HG02973 (cell line): ENCODE data around the gene KCNT1.
"Not testable (repeated sequence)": the region's sequence is repeated elsewhere in the genome, so short reads cannot be mapped to it uniquely, and the experiment has no call there.

ENCODE experiments used
- ATAC-seq: cut with Tn5 transposase; IDR thresholded peaks from one replicate; pipeline ENCODE4 v1.9.1; 2021; ENCODE audit warnings: moderate library complexity; ENCODE audit not compliant: unreplicated experiment

The KCNT1 gene

GRCh38 chr9:135701959-135702721 lies at the start of gene KCNT1:
TSS of gene KCNT1 (plus strand) at chr9:135702185. CDS start at chr9:135702259, 74 bp downstream.
- ATAC-seq: no peak

- ATAC-seq: no peak
These were observed 46.7 kb upstream of the KCNT1 start for GRCh38 chr9:135655317-135655716.

- no peak for ATAC-seq
These were observed 44.6 kb upstream of the KCNT1 start for GRCh38 chr9:135657416-135657815.

GRCh38 chr9:135659252-135659651 lies 42.7 kb upstream of the KCNT1 start:
- ATAC-seq: no peak

- no peak for ATAC-seq
These were observed 41.6 kb upstream of the KCNT1 start for GRCh38 chr9:135660407-135660806.

- ATAC-seq: no peak
These were observed 40.0 kb upstream of the KCNT1 start for GRCh38 chr9:135661816-135662560.

- no peak for ATAC-seq
These were observed 39.1 kb upstream of the KCNT1 start, which contains the start of gene LCN9 for GRCh38 chr9:135662758-135663450. TSS of gene LCN9 (plus strand) at chr9:135663309. CDS start at chr9:135663322, 13 bp downstream.

GRCh38 chr9:135663451-135663770 lies 38.6 kb upstream of the KCNT1 start:
- ATAC-seq: no peak

- no peak for ATAC-seq
These were observed 38.1 kb upstream of the KCNT1 start for GRCh38 chr9:135663857-135664256.

- ATAC-seq: no peak
These were observed 37.7 kb upstream of the KCNT1 start for GRCh38 chr9:135664266-135664665.

- no peak for ATAC-seq
These were observed 36.9 kb upstream of the KCNT1 start for GRCh38 chr9:135664801-135665794.

- ATAC-seq: no peak
These were observed 36.2 kb upstream of the KCNT1 start for GRCh38 chr9:135665795-135666189.

- no peak for ATAC-seq
These were observed 35.2 kb upstream of the KCNT1 start for GRCh38 chr9:135666534-135667462.

GRCh38 chr9:135667463-135668001 lies 34.5 kb upstream of the KCNT1 start:
- no peak for ATAC-seq

GRCh38 chr9:135669018-135669417 lies 33.0 kb upstream of the KCNT1 start:
- ATAC-seq: not testable (repeated sequence)

GRCh38 chr9:135669616-135670285 lies 32.2 kb upstream of the KCNT1 start:
- ATAC-seq: no peak

- ATAC-seq: no peak
These were observed 31.0 kb upstream of the KCNT1 start for GRCh38 chr9:135670721-135671590.

- ATAC-seq: no peak
These were observed 30.4 kb upstream of the KCNT1 start for GRCh38 chr9:135671591-135672041.
